ENCODE results near the gene TMEM143. TPM values are rescaled to one million over a fixed set of nuclear protein-coding genes. Genes with fewer than 3 reads are reported as not detected.
"Not testable (repeated sequence)": the region's sequence is repeated elsewhere in the genome, so short reads cannot be mapped to it uniquely, and the experiment has no call there.

Gene TMEM143
- total and polyA plus RNA-seq, 12 donors, result 3.3 to 26.5 (median 12.7) TPM

GRCh38 chr19:48311384-48311783, 52.4 kb downstream of the TMEM143 start:
- 96 to 100% (median 98%) methylated on average over 9 to 11 of the region's 11 CpGs for WGBS, 4 donors
- no peak overlapping the region for H3K27ac ChIP-seq
- no peaks in the 10 kb centered on the region for H3K9me3 ChIP-seq (replicated peaks in 1 of 3)
- TF ChIP-seq POLR2A (IDR thresholded peaks at IDR 0.05), result no peak
- TF ChIP-seq, protein P1, sequence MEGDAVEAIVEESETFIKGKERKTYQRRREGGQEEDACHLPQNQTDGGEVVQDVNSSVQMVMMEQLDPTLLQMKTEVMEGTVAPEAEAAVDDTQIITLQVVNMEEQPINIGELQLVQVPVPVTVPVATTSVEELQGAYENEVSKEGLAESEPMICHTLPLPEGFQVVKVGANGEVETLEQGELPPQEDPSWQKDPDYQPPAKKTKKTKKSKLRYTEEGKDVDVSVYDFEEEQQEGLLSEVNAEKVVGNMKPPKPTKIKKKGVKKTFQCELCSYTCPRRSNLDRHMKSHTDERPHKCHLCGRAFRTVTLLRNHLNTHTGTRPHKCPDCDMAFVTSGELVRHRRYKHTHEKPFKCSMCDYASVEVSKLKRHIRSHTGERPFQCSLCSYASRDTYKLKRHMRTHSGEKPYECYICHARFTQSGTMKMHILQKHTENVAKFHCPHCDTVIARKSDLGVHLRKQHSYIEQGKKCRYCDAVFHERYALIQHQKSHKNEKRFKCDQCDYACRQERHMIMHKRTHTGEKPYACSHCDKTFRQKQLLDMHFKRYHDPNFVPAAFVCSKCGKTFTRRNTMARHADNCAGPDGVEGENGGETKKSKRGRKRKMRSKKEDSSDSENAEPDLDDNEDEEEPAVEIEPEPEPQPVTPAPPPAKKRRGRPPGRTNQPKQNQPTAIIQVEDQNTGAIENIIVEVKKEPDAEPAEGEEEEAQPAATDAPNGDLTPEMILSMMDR (IDR thresholded peaks at IDR 0.05), result no peak
- H3K4me3 ChIP-seq, result no peak overlapping the region
- no peak for DNase-seq
- H3K27me3 ChIP-seq, result no peaks in the 10 kb centered on the region
- H3K36me3 ChIP-seq (replicated peaks in 1 of 2), result no peaks in the 10 kb centered on the region
- intact Hi-C loops (cut with DNase I), result loop anchor here in 1 of 2 donors (10.0 kb wide), 1 partner anchor 273 kb away; no protein-coding TSS in a partner anchor
- H3K4me1 ChIP-seq (replicated peaks in 1 of 2), result peaks cover 7 to 8% of the 10 kb centered on the region in 2 donors

- Histone ChIP-seq H3K4me3 (no peak overlapping the region), H3K27ac (peak overlapping the region in 4 of 5 donors; percentile 14 to 50 (median 40)), H3K4me1 (replicated peaks in 1 of 2) (peaks cover 7 to 8% of the 10 kb centered on the region in 2 donors), H3K27me3 (no peaks in the 10 kb centered on the region), H3K9me3 (replicated peaks in 1 of 3) (no peaks in the 10 kb centered on the region), H3K36me3 (replicated peaks in 1 of 2) (no peaks in the 10 kb centered on the region)
- 17 to 26% (median 20%) methylated on average over 7 of the region's 7 CpGs for whole genome bisulfite sequencing, 4 donors
- peak in 6 of 7 donors; percentile 52 to 77 (median 64) for DNase-seq
- intact Hi-C loops (cut with DNase I), result loop anchor here in 1 of 2 donors (10.0 kb wide), 1 partner anchor 275 kb away; no protein-coding TSS in a partner anchor
- TF ChIP-seq, protein P1 (IDR thresholded peaks at IDR 0.05), result no peak
- TF ChIP-seq POLR2A (IDR thresholded peaks at IDR 0.05), result no peak
These were observed 53.5 kb downstream of the TMEM143 start for GRCh38 chr19:48310227-48310626.

DNA sequence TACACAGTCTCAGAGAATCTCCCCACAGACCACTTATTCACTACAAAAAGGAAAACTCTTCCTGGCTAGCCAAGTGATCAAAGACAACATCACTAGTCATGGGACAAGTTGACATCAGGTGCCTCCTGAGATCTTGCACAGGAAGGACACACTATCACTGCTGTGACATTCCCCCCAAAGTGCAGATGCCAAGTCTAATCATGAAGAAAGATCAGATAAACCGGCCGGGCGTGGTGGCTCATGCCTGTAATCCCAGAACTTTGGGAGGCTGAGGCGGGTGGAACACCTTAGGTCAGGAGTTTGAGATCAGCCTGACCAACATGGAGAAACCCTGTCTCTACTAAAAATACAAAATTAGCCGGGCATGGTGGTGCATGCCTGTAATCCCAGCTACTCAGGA, 54.0 kb downstream of the TMEM143 start:
- DNase-seq; H3K36me3 ChIP-seq (replicated peaks in 1 of 2); H3K9me3 ChIP-seq (replicated peaks in 1 of 3); H3K4me3 ChIP-seq; H3K27me3 ChIP-seq; H3K4me1 ChIP-seq (replicated peaks in 1 of 2): not testable (repeated sequence)
- H3K27ac ChIP-seq, result peak overlapping the region in 4 of 5 donors; percentile 14 to 45 (median 32)
- intact Hi-C loops (cut with DNase I), result loop anchor here in 1 of 2 donors (10.0 kb wide), 1 partner anchor 275 kb away; no protein-coding TSS in a partner anchor
- WGBS, 4 donors, result 65 to 74% (median 67%) methylated on average over 4 to 5 of the region's 5 CpGs

GRCh38 chr19:48308631-48309586, 54.8 kb downstream of the TMEM143 start:
- no peak for DNase-seq
- TF ChIP-seq POLR2A (IDR thresholded peaks at IDR 0.05), result no peak
- TF ChIP-seq, protein P1 (IDR thresholded peaks at IDR 0.05), result no peak
- peaks cover 7 to 8% of the 10 kb centered on the region in 2 donors for H3K4me1 ChIP-seq (replicated peaks in 1 of 2)
- no peaks in the 10 kb centered on the region for H3K36me3 ChIP-seq (replicated peaks in 1 of 2)
- no peaks in the 10 kb centered on the region for H3K9me3 ChIP-seq (replicated peaks in 1 of 3)
- no peaks in the 10 kb centered on the region for H3K27me3 ChIP-seq
- H3K27ac ChIP-seq, result no peak overlapping the region
- H3K4me3 ChIP-seq, result no peak overlapping the region
- 61 to 75% (median 68%) methylated on average over 5 to 22 of the region's 22 CpGs for WGBS, 4 donors
- intact Hi-C loops (cut with DNase I), result no loop called here
